HG02885 (cell line): ENCODE results near the gene IGLL1.
"Not testable (repeated sequence)": the region's sequence is repeated elsewhere in the genome, so short reads cannot be mapped to it uniquely, and the experiment has no call there.

Experiments used
- ATAC-seq: cut with Tn5 transposase; IDR thresholded peaks from one replicate; pipeline ENCODE4 v1.9.1; 2021; ENCODE audit warnings: mild to moderate bottlenecking; ENCODE audit not compliant: unreplicated experiment, poor library complexity

Gene IGLL1

DNA sequence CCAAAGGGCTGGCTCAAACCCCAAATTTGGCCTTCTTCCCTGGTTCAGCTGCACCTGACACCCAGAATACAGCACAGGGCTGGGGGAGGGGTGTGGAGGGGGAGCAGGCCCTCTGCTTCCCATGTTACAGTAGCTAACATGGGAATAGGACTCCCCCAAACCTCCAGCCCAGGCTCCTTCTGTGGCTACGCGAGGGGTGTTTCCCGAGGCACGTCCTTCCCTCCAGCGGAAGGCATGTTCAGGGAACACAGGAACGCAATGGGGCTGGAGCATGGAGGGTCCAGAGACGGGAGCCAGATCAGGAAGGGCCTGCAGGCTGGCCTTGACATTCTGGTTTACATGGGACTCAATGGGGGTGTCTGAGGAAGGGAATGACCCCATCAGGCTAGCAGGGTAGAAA is 11.8 kb upstream of the IGLL1 start:
- no peak for ATAC-seq

DNA sequence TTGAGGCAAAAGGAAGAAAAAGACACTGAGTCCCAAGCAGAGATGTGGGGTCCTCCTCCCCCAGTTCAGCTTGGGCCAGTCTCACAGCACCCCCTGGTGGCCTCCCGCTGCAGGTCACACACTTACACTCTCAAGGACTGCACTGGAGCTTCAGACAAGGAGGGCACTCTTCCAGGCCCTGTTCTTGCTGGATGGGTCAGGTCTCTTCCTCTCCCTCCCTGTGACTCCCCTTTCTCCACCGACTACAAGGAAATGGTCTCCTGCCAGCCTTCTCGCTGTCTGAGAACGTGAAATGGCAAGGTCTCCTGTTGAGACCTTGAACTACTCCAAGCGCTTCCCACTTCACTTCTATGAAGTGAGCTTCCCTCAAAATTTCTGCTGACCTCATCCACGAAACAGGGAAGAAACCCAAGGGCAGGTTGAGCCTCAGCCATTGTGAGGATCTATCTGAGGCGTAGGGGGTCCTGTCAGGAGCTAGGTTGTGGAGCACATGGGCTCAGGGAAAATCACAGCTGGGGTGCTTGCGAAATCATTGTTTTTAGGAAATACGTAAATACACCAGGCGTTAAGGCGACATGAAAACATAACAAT is 11.2 kb upstream of the IGLL1 start:
- ATAC-seq = no peak

GRCh38 chr22:23583836-23584235 is 3.7 kb upstream of the IGLL1 start:
- ATAC-seq = no peak

- ATAC-seq = no peak
Observed at GRCh38 chr22:23583153-23583552, 3.1 kb upstream of the IGLL1 start.

DNA sequence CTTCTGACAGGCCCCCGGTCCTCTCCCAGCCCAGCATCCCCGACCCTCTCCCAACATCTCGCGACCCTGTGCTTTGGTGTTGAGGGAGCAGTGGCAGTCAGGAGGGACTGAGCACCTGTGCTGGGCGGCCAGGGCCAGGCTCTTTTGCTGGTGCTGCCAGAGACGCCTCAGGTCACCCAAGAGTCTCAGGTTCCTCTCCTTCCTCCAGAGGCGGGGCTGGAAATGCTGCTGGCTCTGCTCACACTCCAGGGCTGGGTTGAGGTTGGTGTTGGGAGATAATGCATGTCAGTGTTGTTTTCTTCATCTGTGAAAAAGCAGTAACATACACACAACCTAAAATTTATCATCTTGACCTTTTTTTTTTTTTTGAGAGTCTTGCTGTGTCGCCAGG is 1.2 kb upstream of the IGLL1 start:
- no peak for ATAC-seq

GRCh38 chr22:23580576-23581259 is 628 bp upstream of the IGLL1 start:
- ATAC-seq = no peak

GRCh38 chr22:23579280-23579679 is 810 bp downstream of the IGLL1 start:
- no peak for ATAC-seq

DNA sequence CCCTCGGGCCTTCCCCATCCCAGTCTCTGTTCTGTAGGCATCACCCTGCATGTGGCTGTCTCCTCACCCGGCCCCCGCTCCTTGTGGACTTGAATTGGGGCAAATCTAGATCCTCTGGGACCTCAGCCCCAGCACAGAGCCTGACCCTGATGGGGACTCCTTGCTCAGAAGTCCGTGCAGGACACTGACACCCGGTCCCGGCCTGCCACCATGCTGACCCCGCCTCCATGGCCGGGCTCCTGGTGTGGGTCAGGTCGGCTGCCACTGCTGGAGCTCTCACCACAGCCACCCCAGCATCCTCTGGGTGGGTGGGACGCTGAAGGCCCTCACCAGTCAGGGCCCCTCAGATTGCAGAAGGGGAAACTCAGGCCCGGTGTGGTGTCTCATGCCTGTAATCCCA is 1.8 kb downstream of the IGLL1 start:
- no peak for ATAC-seq

- no peak for ATAC-seq
Observed at GRCh38 chr22:23576681-23577080, 3.4 kb downstream of the IGLL1 start.

- no peak for ATAC-seq
Observed at GRCh38 chr22:23575601-23576000, 4.5 kb downstream of the IGLL1 start.

- ATAC-seq = no peak
Observed at GRCh38 chr22:23574877-23575276, 5.2 kb downstream of the IGLL1 start.

DNA sequence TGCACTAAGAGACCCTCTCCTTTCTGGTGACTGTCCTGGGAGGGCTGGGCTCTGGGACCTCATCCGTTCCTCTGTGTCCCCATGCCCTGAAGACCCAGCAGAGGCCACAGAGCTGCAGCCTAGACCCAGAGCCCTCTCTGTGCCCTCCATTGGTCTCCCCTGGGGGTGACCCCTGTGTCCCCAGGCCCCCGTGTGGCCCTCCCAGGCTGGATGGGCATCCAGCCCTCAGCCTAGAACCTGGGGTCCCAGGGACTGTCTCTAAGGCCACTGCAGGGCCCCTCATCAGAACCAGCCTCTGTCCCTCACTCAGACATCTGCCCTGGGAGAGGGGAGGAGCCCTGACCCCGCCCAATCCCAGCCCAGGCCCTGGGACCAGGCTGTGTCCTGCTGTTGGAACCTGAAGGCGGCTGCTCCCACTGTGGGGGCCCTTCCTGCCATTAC is 5.7 kb downstream of the IGLL1 start:
- ATAC-seq = no peak

GRCh38 chr22:23573701-23574235 is 6.3 kb downstream of the IGLL1 start:
- not testable (repeated sequence) for ATAC-seq

GRCh38 chr22:23573106-23573505 is 7.0 kb downstream of the IGLL1 start:
- ATAC-seq = not testable (repeated sequence)

GRCh38 chr22:23571486-23571885 is 8.6 kb downstream of the IGLL1 start:
- ATAC-seq = no peak

DNA sequence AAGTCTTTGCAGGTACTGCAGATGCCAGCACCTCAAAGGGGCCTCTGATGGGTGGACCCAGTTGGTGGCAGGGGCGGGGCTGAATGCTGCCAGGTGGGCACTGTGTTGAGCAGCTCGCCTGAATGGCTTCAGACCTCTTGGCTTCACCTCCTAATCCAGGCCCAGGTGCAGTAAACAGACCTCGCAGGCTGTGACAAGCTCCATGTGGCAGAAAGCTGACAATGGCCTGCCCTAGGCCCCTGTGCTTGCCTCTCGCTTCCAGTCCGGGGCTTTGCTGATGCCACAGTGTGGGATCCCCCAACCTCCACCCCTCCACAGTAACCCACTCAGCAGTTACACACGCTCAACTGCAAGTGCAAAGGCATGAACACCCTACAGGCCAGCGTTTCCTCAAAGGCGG is 9.4 kb downstream of the IGLL1 start:
- no peak for ATAC-seq

- ATAC-seq = no peak
Observed at GRCh38 chr22:23569716-23570115, 10.4 kb downstream of the IGLL1 start.

- no peak for ATAC-seq
Observed at GRCh38 chr22:23569291-23569690, 10.8 kb downstream of the IGLL1 start.

- no peak for ATAC-seq
Observed at GRCh38 chr22:23566705-23567475, 13.2 kb downstream of the IGLL1 start.

DNA sequence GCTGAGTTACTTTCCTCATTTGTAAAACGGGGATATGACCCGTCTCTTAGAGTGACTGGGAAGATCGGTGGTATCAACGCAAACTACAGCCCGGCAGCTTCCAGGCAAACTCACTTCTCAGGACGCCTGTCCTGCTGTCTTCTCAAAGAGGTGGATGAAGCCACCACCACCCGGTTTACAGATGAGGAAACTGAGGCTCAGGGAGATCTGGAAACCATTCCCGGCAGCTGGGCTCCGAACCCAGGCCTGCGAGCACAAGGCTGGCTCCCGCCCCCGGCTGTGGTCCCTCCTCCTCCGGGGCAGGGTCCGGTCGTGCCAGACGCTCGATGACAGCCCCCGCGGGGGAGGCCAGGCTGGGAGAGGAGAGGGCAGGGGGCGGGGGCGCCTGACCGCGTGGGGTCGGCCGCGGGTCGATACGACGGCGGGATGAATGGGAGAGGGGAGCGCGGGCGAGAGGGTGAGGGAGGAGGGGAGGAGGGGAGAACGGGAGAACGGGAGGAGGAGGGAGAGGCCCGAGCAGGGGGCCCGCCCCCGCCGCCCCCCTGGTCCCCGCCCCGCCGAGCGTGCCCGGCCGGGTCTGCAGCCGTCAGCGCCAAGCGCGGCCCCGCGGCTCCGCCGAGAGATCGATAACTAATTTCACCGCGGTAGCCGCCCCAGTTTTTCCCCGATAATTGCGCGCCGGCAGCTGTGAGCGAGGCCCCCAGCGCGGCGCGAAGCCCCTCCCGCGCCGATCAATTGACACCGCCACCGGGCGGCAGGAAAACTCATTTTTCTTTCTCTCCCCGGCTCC is 14.0 kb downstream of the IGLL1 start:
- no peak for ATAC-seq
